Sigmoid colon (tissue), 7 donors: Measurements from ENCODE around the gene CAP2. TPM values are rescaled to one million over a fixed set of nuclear protein-coding genes. Genes with fewer than 3 reads are reported as not detected.

Experiments
- DNase-seq: peaks from one replicate; pipeline ENCODE4 v3.0.0-alpha.2; 2019
- H3K27ac ChIP-seq, 4 donors: fragments of 200-600 bp; sonication (generic); one replicate each; pipeline ENCODE4 v1.5.1; 2016 to 2019; ENCODE audit warnings: mild to moderate bottlenecking in 1 of 4
- H3K27me3 ChIP-seq, 3 donors: fragments of 200-600 bp; sonication (generic); one replicate each; pipeline ENCODE4 v1.5.1; 2019; ENCODE audit warnings: mild to moderate bottlenecking in 1 of 3
- H3K36me3 ChIP-seq, 4 donors: fragments of 200-600 bp; sonication (generic); one replicate each; pipeline ENCODE4 v1.5.1; 2016 to 2019
- H3K4me1 ChIP-seq, 4 donors: fragments of 200-600 bp; sonication (generic); one replicate each; pipeline ENCODE4 v1.5.1; 2017 to 2019
- H3K4me3 ChIP-seq, 4 donors: fragments of 200-600 bp; sonication (generic); one replicate each; pipeline ENCODE4 v1.5.1; 2017 to 2019; ENCODE audit warnings: mild to moderate bottlenecking in 2 of 4, moderate library complexity in 1 of 4
- H3K9me3 ChIP-seq, 4 donors: fragments of 200-600 bp in 3 of 4; sonication (generic) in 3 of 4; one replicate each; pipeline versions ENCODE4 v1.5.1 to v1.6.1; 2013 to 2019
- EP300 ChIP-seq, 4 donors: sonication (generic); formaldehyde crosslinking; IDR thresholded peaks; one replicate each; pipeline ENCODE4 v1.6.1; 2017; ENCODE audit warnings: antibody characterized with exemption in 4 of 4
- POLR2A ChIP-seq, 2 donors: fragments of 450-650 bp; IDR thresholded peaks; one replicate each; pipeline ENCODE4 v1.6.1; 2016; ENCODE audit warnings: antibody characterized with exemption in 2 of 2, mild to moderate bottlenecking in 2 of 2, moderate library complexity in 2 of 2
- POLR2AphosphoS5 ChIP-seq, 4 donors: sonication (generic); formaldehyde crosslinking; IDR thresholded peaks; one replicate each; pipeline ENCODE4 v1.6.1; 2017; ENCODE audit warnings: antibody characterized with exemption in 4 of 4
- WGBS, 2 donors: extraction: QIAGEN DNeasy Blood & Tissue Kit; methylation state at CpG; one replicate each; pipeline ENCODE4 v1.1.7; 2013; 5-methylcytosine and 5-hydroxymethylcytosine counted together
- intact Hi-C: fragments of 100-400 bp; cut with DNase I; formaldehyde crosslinking; loops from one replicate; pipeline ENCODE4 v1.15.1; 2023
- polyA plus RNA-seq, 3 donors: library from polyadenylated mRNA; stranded (reverse); fragments of 200-250 nt; gene quantifications; one replicate each; pipeline ENCODE4 v1.2.3, GENCODE V29; 2013
- total RNA-seq, 4 donors: library from RNA; depleted of rRNA; stranded (reverse); fragments of >200 nt; gene quantifications; one replicate each; pipeline ENCODE4 v1.1.0, GENCODE V29; 2016
- TF ChIP-seq, protein P1 (sequence below), 4 experiments: fragments of 450-650 bp in 3 of 4; fragments of 200-600 bp in 1 of 4; IDR thresholded peaks; one replicate each; pipeline ENCODE4 v1.5.1; 2016 to 2019; ENCODE audit warnings: antibody characterized with exemption in 4 of 4, mild to moderate bottlenecking in 3 of 4, moderate library complexity in 2 of 4
- donor health status: healthy with polysubstance abuse.
- donor health status: Bipolar disorder and iron deficiency.
- donor health status: healthy.

Gene CAP2
- total and polyA plus RNA-seq, 7 donors: 0.92 to 67.1 (median 48.3) TPM

DNA sequence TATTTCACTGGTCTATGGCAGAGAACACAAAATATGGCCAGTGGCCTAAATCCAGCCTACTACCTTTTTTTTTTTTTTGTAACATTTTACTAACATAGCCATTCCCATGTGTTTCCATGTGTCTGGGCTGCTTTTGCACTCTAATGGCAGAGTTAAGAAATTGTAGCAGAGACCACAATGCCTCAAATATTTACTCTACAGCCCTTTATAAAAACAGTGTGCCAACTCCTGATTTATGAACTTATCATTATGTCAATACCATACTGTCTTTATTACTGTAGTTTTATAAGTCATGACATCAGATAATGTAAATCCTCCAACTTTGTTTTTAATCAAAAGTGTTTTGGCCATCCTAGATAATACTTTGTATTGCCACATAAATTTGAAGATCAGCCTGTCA is 27.4 kb upstream of the CAP2 start:
- Histone ChIP-seq H3K4me3 (no peak overlapping the region), H3K27ac (no peak overlapping the region), H3K27me3 (no peaks in the 10 kb centered on the region), H3K9me3 (peaks cover 0 to 6% (median 0%) of the 10 kb centered on the region in 4 donors), H3K36me3 (no peaks in the 10 kb centered on the region), H3K4me1 (no peaks in the 10 kb centered on the region)
- intact Hi-C loops: no loop called here
- no peak for TF ChIP-seq POLR2AphosphoS5 (IDR thresholded peaks at IDR 0.05)
- no peak for TF ChIP-seq POLR2A (IDR thresholded peaks at IDR 0.05)
- TF ChIP-seq, protein P1, sequence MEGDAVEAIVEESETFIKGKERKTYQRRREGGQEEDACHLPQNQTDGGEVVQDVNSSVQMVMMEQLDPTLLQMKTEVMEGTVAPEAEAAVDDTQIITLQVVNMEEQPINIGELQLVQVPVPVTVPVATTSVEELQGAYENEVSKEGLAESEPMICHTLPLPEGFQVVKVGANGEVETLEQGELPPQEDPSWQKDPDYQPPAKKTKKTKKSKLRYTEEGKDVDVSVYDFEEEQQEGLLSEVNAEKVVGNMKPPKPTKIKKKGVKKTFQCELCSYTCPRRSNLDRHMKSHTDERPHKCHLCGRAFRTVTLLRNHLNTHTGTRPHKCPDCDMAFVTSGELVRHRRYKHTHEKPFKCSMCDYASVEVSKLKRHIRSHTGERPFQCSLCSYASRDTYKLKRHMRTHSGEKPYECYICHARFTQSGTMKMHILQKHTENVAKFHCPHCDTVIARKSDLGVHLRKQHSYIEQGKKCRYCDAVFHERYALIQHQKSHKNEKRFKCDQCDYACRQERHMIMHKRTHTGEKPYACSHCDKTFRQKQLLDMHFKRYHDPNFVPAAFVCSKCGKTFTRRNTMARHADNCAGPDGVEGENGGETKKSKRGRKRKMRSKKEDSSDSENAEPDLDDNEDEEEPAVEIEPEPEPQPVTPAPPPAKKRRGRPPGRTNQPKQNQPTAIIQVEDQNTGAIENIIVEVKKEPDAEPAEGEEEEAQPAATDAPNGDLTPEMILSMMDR (IDR thresholded peaks at IDR 0.05): no peak
- TF ChIP-seq EP300 (IDR thresholded peaks at IDR 0.05): no peak
- no peak for DNase-seq

- Histone ChIP-seq H3K4me1 (no peaks in the 10 kb centered on the region), H3K27me3 (no peaks in the 10 kb centered on the region), H3K27ac (no peak overlapping the region), H3K36me3 (no peaks in the 10 kb centered on the region), H3K4me3 (no peak overlapping the region), H3K9me3 (peaks cover 0 to 6% (median 0%) of the 10 kb centered on the region in 4 donors)
- TF ChIP-seq, protein P1 (IDR thresholded peaks at IDR 0.05): no peak
- no peak for TF ChIP-seq POLR2A (IDR thresholded peaks at IDR 0.05)
- TF ChIP-seq POLR2AphosphoS5 (IDR thresholded peaks at IDR 0.05): no peak
- no peak for TF ChIP-seq EP300 (IDR thresholded peaks at IDR 0.05)
- intact Hi-C loops: no loop called here
- 98 to 100% methylated on average over 1 of the region's 1 CpG for WGBS, 2 donors
- no peak for DNase-seq
These were observed 25.5 kb upstream of the CAP2 start for GRCh38 chr6:17367868-17368267.

DNA sequence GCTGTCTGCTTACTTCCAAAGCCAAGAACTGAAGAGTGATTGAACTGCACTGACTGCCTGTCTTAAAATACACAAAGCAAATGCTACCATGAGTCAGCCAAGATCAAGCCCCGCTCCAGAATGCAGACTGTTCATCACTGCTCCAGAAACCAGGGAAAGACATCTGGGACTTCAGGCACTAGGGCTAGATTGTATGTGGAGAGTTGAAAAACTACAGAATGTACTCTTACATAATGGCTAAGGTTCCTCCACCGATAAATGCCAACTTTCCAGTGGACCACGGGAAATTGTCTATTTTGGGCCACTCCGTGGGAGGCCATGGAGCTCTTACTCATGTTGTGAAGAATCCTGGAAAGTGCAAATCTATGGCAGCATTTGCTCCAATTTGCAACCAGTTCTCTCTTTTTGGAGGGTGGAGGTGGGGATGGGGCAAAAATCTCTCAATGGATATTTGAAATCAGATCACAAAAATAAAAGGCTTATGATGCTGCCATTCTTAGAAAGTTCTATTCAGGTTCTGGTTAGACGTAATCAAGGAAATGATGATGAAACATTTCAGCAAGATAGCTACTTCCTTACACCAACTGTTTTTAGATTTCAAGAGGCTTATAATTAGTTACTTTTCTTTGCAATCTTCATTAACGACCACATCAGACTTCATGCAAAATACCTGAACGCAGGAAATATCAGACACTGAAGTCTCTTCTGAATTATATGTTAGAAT is 11.8 kb upstream of the CAP2 start:
- TF ChIP-seq, protein P1 (IDR thresholded peaks at IDR 0.05): no peak
- TF ChIP-seq EP300 (IDR thresholded peaks at IDR 0.05) (no peak), POLR2AphosphoS5 (IDR thresholded peaks at IDR 0.05) (no peak), POLR2A (IDR thresholded peaks at IDR 0.05) (no peak)
- Histone ChIP-seq H3K27me3 (no peaks in the 10 kb centered on the region), H3K36me3 (no peaks in the 10 kb centered on the region), H3K4me1 (peaks cover 0 to 5% (median 0%) of the 10 kb centered on the region in 4 donors), H3K4me3 (no peak overlapping the region), H3K27ac (peak overlapping the region in 1 of 4 donors; percentile 56), H3K9me3 (no peaks in the 10 kb centered on the region)
- intact Hi-C loops: no loop called here
- 77 to 85% methylated on average over 7 of the region's 7 CpGs for WGBS, 2 donors
- no peak for DNase-seq

DNA sequence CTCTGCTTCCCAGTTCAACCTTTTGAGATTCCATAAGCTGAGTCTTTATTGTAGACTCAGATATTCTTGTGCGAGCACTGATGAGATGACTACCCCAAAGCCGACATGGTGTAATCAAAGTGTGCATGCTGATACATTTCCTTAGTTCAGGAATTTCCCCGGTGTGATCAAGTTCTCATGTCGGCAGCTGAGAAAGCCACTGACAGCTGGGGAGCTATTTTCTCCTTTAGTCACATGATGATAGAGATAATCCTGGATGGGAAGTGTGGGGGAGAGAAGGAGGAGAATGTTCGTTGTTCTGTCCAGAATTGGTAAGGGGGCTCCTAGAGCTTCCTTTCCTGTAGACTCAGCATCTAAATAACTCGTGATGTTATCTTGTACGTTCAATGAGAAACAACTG is 7.7 kb upstream of the CAP2 start:
- Histone ChIP-seq H3K9me3 (no peaks in the 10 kb centered on the region), H3K36me3 (no peaks in the 10 kb centered on the region), H3K4me1 (peaks cover 0 to 5% (median 0%) of the 10 kb centered on the region in 4 donors), H3K4me3 (no peak overlapping the region), H3K27me3 (no peaks in the 10 kb centered on the region), H3K27ac (no peak overlapping the region)
- intact Hi-C loops: no loop called here
- DNase-seq: no peak
- 81 to 85% methylated on average over 7 of the region's 7 CpGs for WGBS, 2 donors
- TF ChIP-seq POLR2A (IDR thresholded peaks at IDR 0.05) (no peak), EP300 (IDR thresholded peaks at IDR 0.05) (no peak), POLR2AphosphoS5 (IDR thresholded peaks at IDR 0.05) (no peak)
- TF ChIP-seq, protein P1 (IDR thresholded peaks at IDR 0.05): no peak

- no peaks in the 10 kb centered on the region for H3K9me3 ChIP-seq
- intact Hi-C loops: no loop called here
- H3K4me1 ChIP-seq: peaks cover 0 to 10% (median 8%) of the 10 kb centered on the region in 4 donors
- no peaks in the 10 kb centered on the region for H3K36me3 ChIP-seq
- no peaks in the 10 kb centered on the region for H3K27me3 ChIP-seq
- no peak overlapping the region for H3K4me3 ChIP-seq
- TF ChIP-seq, protein P1 (IDR thresholded peaks at IDR 0.05): no peak
- TF ChIP-seq POLR2AphosphoS5 (IDR thresholded peaks at IDR 0.05) (no peak), EP300 (IDR thresholded peaks at IDR 0.05) (no peak), POLR2A (IDR thresholded peaks at IDR 0.05) (no peak)
- no peak overlapping the region for H3K27ac ChIP-seq
- no peak for DNase-seq
- 43 to 78% methylated on average over 3 of the region's 3 CpGs for WGBS, 2 donors
These were observed 5.0 kb upstream of the CAP2 start for GRCh38 chr6:17388365-17388764.
